GM18507 (cell line): ENCODE results near the gene FOXJ3.

Experiments used
- DNase-seq: peaks from one replicate; pipeline ENCODE4 v3.0.0; 2011; ENCODE audit warnings: low read depth; ENCODE audit not compliant: insufficient read length; ENCODE audit errors: extremely low spot score
- FAIRE-seq: peaks from 2 replicates; lab custom pipeline; 2011; peaks lifted over from hg19 to GRCh38; lab: Jason Lieb, UNC

FOXJ3 gene

DNA sequence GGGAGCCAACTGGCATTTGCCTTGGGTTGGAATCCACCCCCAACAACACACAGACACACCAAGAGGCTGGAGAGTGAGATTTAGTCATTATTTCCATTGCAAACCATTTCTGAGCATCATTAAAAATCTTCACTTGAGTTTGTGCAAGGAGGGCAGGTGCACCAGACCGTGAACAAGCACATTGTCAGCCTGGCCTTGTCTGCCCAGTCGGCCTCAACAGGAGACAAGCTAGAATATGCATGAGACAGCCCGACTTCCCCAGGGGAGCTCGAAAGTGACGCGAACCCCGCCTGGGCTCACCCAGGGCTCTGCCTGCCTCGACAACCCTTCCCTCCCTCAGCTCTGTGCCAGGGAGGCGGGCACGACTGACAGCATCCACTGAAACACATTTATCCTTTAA, 197.3 kb downstream of the FOXJ3 start:
- FAIRE-seq: no peak
- no peak for DNase-seq

DNA sequence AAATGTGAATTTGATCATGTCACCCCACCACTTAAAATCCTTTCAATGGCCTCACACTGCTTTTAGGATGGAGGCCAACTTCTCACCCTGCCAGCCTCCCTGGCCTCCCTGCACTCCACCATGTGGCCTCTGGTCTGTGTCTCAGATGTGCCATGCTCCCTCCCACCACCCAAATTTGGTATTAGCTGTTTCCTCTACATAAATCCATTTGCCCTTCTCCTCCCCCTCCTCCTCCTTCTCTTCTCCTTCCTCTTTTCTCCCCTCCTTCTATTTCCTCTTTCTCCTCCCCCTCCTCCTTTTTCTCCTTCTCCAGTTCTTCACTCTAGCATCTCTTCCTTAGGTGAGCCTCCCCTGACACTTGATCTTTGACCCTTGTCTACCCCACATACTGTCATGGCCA, 198.6 kb downstream of the FOXJ3 start:
- DNase-seq: no peak
- FAIRE-seq: no peak

DNA sequence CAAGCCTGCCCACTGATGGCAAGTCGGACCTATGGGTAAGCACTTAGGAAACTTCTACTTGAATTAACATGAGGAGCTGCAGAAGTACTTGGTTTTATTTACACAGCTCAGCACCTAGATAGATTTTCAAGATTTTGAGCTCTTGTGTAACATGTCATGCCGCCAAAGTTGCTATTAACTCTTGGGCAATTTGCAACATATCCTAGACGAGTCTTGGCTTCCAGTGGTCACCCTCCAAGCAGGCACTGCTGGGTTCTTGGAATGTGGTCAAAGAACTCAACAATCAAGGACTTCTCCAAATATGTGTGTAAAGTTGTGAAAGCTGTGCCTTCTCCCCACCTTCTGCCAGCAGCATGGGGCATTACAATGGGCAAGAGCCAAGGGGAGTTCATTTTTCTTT, 199.6 kb downstream of the FOXJ3 start:
- FAIRE-seq (no peak), DNase-seq (no peak)

DNA sequence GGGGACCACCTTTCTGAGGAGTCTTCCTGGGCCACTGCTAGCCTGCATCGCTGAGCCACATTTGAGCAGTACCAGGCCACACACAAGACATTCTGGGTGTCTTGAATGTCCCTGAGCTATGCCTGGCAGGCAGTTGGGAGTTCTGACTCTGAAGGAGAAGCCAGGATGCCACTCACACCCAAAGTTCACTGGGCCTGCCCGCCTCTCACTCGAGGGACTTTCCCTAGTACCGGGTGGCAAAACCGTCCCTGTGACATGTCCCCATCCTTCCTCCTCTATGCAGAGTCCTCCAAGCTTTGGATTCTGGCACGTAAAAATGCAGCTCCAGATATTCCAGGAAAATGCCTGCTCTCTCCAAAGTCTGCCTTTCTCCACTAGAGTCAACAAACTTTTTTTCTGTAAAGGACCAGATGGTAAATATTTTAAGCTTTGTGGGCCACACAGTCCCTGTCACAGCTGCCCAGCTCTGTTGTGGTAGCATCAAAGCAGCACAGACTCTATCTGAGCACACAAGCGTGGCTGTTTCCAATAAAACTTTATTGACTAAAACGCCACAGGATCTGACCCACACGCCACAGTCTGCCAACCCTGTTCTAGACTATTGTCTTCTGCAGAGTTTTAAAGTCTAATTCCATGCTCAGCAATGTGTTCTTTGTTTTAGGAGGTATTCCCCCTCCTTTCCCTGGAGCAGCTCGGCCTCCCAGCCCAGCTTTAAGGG, 201.1 kb downstream of the FOXJ3 start:
- FAIRE-seq: no peak
- DNase-seq: no peak

DNA sequence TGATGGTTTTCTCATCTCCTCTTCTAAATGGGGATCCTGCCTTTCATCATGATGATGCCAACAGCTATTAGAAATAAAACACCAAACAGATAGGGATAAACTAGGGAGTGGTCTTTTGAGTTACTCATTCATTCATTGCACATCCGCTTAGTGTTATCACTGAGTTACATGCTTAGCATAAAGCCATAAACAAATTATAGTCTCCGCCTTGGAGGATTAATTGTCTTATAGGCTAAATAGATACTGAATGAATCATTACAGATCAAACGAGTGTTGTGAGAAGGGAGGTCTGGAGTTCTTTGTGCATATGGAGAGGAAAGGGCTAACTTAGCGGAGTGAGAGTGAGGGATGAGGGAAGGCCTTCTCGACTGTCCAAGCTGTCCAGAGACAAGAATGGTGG, 201.6 kb downstream of the FOXJ3 start:
- FAIRE-seq (no peak), DNase-seq (no peak)

DNA sequence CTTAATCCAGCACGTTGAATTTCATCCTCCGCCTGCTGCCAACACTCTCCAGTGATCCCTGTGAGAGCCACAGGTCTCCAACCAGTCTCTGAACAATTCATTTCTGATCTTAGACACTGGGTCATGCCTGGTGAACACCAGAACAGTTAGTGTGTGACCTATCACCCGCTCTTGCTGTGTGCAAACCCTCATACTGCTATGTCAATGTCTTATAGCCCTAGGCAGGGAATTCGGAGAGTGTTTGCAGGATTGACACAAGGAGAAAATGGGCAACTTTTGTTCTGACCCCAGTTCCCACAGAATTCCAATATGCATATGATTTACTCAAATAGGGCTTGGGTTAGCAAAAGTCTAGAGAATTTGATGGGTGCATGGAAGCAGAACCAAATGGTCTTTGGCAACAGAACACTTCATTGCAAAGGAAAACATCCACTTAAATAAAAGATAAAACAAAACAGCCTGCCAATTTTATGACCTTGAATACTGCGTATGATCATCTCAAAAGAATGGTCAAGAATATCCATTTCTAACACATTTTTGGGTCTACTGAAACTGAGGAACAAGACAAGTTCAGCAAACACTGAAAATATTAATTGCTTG, 204.9 kb downstream of the FOXJ3 start:
- FAIRE-seq: no peak

DNA sequence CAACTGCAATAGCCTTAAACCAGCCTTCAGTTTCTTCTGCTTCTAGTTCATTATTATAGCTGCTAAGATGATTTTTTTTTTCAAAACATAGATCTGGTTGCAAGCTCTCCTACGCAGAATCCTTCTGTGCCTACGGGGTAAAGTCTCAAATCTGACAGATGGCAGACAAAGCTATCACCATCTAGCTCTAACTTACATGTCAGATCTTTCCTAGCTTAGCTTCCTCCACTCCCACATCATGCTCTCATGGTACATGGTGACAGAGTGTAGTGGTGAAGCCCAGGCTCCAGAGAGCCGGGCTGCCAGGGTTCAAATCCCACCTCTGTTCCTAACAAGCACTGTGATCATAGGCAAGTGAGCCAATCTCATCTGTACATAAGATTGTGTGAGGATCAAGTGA, 206.1 kb downstream of the FOXJ3 start:
- no peak for DNase-seq
- no peak for FAIRE-seq

More for the DNA sequence above, 204.9 kb downstream of the FOXJ3 start:
- DNase-seq: no peak

DNA sequence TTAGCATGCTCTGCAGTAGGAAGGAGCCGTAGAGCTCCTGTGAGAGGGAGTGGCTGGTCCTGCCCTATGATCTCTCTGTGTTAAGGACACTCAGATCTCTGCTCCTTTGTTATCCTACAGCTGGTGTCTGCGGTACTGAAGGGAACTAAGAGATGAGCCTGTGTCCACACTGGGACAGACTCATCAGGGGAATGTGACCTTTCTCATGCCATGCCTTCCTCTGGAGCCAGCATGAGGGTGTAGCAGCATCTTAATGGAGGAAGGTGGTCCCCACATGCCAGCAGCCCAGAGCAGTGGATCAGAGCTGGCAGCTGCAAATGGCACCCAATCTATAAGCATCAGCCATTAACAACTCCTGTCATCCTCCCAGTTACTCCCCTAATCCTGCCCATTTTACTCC, 206.5 kb downstream of the FOXJ3 start:
- DNase-seq (no peak), FAIRE-seq (no peak)

DNA sequence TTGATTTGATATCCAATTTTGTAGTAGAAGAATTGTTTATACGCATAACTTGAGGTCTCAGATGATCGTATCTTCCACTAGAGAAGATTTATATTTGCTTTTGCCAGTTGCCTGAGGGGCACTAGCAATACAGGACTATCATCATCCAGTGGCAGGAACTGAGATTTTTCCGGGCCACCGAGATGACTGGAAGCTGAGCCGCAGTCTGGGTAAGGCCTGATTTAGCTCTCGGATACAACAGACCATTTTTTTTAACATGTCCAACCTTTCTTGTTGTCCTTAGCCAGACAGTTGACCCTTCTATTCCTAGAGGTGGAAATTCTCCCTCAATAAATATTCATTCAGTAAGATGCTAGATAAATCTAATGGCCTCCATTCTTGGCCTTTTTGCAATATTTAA, 207.3 kb downstream of the FOXJ3 start:
- no peak for DNase-seq
- no peak for FAIRE-seq
